Ovary (tissue), 9 donors: Measurements from ENCODE around the gene LLCFC1. TPM values are rescaled to one million over a fixed set of nuclear protein-coding genes. Genes with fewer than 3 reads are reported as not detected.

Experiments
- DNase-seq, 5 donors: peaks; one replicate each; pipeline ENCODE4 v3.0.0-alpha.2; 2019 to 2020
- H3K27ac ChIP-seq, 2 donors: fragments of 200-600 bp; one replicate each; pipeline versions ENCODE4 v1.5.1 to v1.8.0; 2019 to 2022
- H3K27me3 ChIP-seq: fragments of 200-600 bp; one replicate; pipeline ENCODE4 v1.8.0; 2022
- H3K36me3 ChIP-seq: fragments of 200-600 bp; sonication (generic); one replicate; pipeline ENCODE4 v1.5.1; 2019
- H3K4me1 ChIP-seq: one replicate; pipeline ENCODE4 v1.8.1; 2013; ENCODE audit warnings: mild to moderate bottlenecking, moderate library complexity; ENCODE audit not compliant: insufficient read depth
- H3K4me3 ChIP-seq: fragments of 200-600 bp; sonication (generic); one replicate; pipeline ENCODE4 v1.5.1; 2017
- H3K9me3 ChIP-seq, 2 donors: fragments of 200-600 bp in 1 of 2; sonication (generic) in 1 of 2; one replicate each; pipeline versions ENCODE4 v1.5.1 to v1.8.1; 2013 to 2019; ENCODE audit warnings: mild to moderate bottlenecking in 1 of 2, moderate library complexity in 1 of 2
- CTCF ChIP-seq, 3 donors: fragments of 450-650 bp in 2 of 3; fragments of 200-600 bp in 1 of 3; IDR thresholded peaks; one replicate each; pipeline versions ENCODE4 v1.5.1 to v1.8.0; 2016 to 2022; ENCODE audit warnings: antibody characterized with exemption in 3 of 3, mild to moderate bottlenecking in 1 of 3
- EP300 ChIP-seq: sonication (generic); formaldehyde crosslinking; IDR thresholded peaks from one replicate; pipeline ENCODE4 v1.6.1; 2017; ENCODE audit warnings: antibody characterized with exemption
- POLR2A ChIP-seq: fragments of 450-650 bp; IDR thresholded peaks from one replicate; pipeline ENCODE4 v1.6.1; 2017; ENCODE audit warnings: antibody characterized with exemption, mild to moderate bottlenecking, moderate library complexity
- WGBS, 3 donors: extraction: QIAGEN DNeasy Blood & Tissue Kit in 1 of 3; methylation state at CpG; one replicate each; pipeline versions ENCODE4 v1.1.5 to v1.1.7; 2013 to 2017; 5-methylcytosine and 5-hydroxymethylcytosine counted together
- intact Hi-C, 4 donors: fragments of 100-400 bp; cut with DNase I; formaldehyde crosslinking; loops; one replicate each; pipeline versions ENCODE4 v1.11.0 to v1.15.1; 2022 to 2023
- polyA plus RNA-seq, 2 donors: library from polyadenylated mRNA; stranded (reverse); fragments of 200-250 nt in 1 of 2; fragments of 350-450 nt in 1 of 2; fragmentation: Illumina TruSeq in 1 of 2; extraction: RNeasy Lipid Tissue Mini Kit (QIAGEN cat#74804) in 1 of 2; gene quantifications; one replicate each; pipeline ENCODE4 v1.2.3, GENCODE V29; 2013 to 2014
- total RNA-seq, 7 donors: library from RNA; depleted of rRNA in 2 of 7; stranded (reverse); fragments of >200 nt in 2 of 7; fragmentation: NEBNext Ultra II Directional in 3 of 7; extraction: Animal tissue kit (Norgen Biotek cat#: 25700) in 3 of 7; gene quantifications; one replicate each; pipeline versions ENCODE4 v1.1.0 to v1.2.4, GENCODE V29; 2016 to 2023
- donor health status: DM: no; HTN: no; CAD: no; lungs with moderate emphysema.
- donor health status: DM: no; HTN: no; CAD: no.
- donor health status: Bipolar disorder and iron deficiency.
- donor health status: DM: yes; HTN: yes; CAD: no.
- donor health status: DM: no; HTN: no; CAD: no.
- donor health status: DM: yes; HTN: yes; CAD: no.

The LLCFC1 gene
- total and polyA plus RNA-seq, 9 donors = not detected

GRCh38 chr7:142984297-142984696 lies 45.0 kb downstream of the LLCFC1 start:
- Histone ChIP-seq H3K27me3 (no peaks in the 10 kb centered on the region), H3K4me3 (no peak overlapping the region), H3K4me1 (no peaks in the 10 kb centered on the region), H3K36me3 (no peaks in the 10 kb centered on the region), H3K27ac (no peak overlapping the region), H3K9me3 (no peaks in the 10 kb centered on the region)
- no peak for TF ChIP-seq CTCF (IDR thresholded peaks at IDR 0.05)
- no peak for TF ChIP-seq EP300
- no peak for TF ChIP-seq POLR2A
- 67 to 100% (median 82%) methylated on average over 1 of the region's 1 CpG for WGBS, 3 donors
- intact Hi-C loops = no loop called here
- no peak for DNase-seq

Other genes with a start within 250 kb of the LLCFC1 start
- 10 to 100 TPM in 2 of 7 donors, 1 to 10 TPM in 1, under 1 TPM in 1, not detected in 3; 0.82 to 35.0 (median 18.6) TPM for gene PRSS1, start 190.0 kb upstream of the LLCFC1 start, total RNA-seq
- gene PRSS1, start 190.0 kb upstream of the LLCFC1 start, polyA plus RNA-seq = under 1 TPM in 1 of 2 donors, not detected in 1; 0.15 TPM
- 10 to 100 TPM in 2 of 7 donors, 1 to 10 TPM in 3, not detected in 2; 1.4 to 90.0 (median 5.3) TPM for gene PRSS2, start 168.5 kb upstream of the LLCFC1 start, total RNA-seq
- gene PRSS2, start 168.5 kb upstream of the LLCFC1 start, polyA plus RNA-seq = 1 to 10 TPM in 1 of 2 donors, not detected in 1; 1.5 TPM
- 10 to 100 TPM; 17.9 to 41.1 (median 31.9) TPM for gene EPHB6, start 84.4 kb upstream of the LLCFC1 start, total RNA-seq
- gene EPHB6, start 84.4 kb upstream of the LLCFC1 start, polyA plus RNA-seq = 10 to 100 TPM; 10.7 to 14.1 TPM
- gene TRPV6, start 53.7 kb upstream of the LLCFC1 start, total RNA-seq = 1 to 10 TPM in 2 of 7 donors, under 1 TPM in 1, not detected in 4; 0.51 to 9.7 (median 1.5) TPM
- under 1 TPM; 0.03 to 0.19 TPM for gene TRPV6, start 53.7 kb upstream of the LLCFC1 start, polyA plus RNA-seq
- not detected for gene TRPV5, start 5.7 kb upstream of the LLCFC1 start, total RNA-seq
- not detected for gene TRPV5, start 5.7 kb upstream of the LLCFC1 start, polyA plus RNA-seq
- 1 to 10 TPM in 2 of 7 donors, under 1 TPM in 4, not detected in 1; 0.20 to 2.5 (median 0.78) TPM for gene KEL, start 22.9 kb downstream of the LLCFC1 start, total RNA-seq
- gene KEL, start 22.9 kb downstream of the LLCFC1 start, polyA plus RNA-seq = under 1 TPM; 0.11 to 0.13 TPM
- gene OR9A2, start 87.6 kb downstream of the LLCFC1 start, total RNA-seq = under 1 TPM in 2 of 7 donors, not detected in 5; 0.22 TPM
- not detected for gene OR9A2, start 87.6 kb downstream of the LLCFC1 start, polyA plus RNA-seq
- gene OR6V1, start 112.9 kb downstream of the LLCFC1 start, total RNA-seq = not detected
- not detected for gene OR6V1, start 112.9 kb downstream of the LLCFC1 start, polyA plus RNA-seq
- gene PIP, start 192.6 kb downstream of the LLCFC1 start, total RNA-seq = 1 to 10 TPM in 1 of 7 donors, under 1 TPM in 1, not detected in 5; 0.92 to 4.9 TPM
- not detected for gene PIP, start 192.6 kb downstream of the LLCFC1 start, polyA plus RNA-seq
- gene TAS2R39, start 243.9 kb downstream of the LLCFC1 start, total RNA-seq = not detected
- not detected for gene TAS2R39, start 243.9 kb downstream of the LLCFC1 start, polyA plus RNA-seq